Thyroid gland (tissue), 4 donors: ENCODE results near the gene RBMS1.

ENCODE experiments used
- POLR2A ChIP-seq, 2 donors: fragments of 450-650 bp; IDR thresholded peaks; one replicate each; pipeline ENCODE4 v1.6.1; 2017; ENCODE audit warnings: antibody characterized with exemption in 2 of 2, mild to moderate bottlenecking in 2 of 2, moderate library complexity in 1 of 2
- TF ChIP-seq, protein P1 (sequence below), 6 experiments: fragments of 200-600 bp in 3 of 6; fragments of 450-650 bp in 3 of 6; sonication (generic) in 3 of 6; IDR thresholded peaks; one replicate each; pipeline ENCODE4 v1.5.1; 2016 to 2019; ENCODE audit warnings: antibody characterized with exemption in 6 of 6, mild to moderate bottlenecking in 2 of 6, inconsistent platforms in 1 of 6, moderate library complexity in 1 of 6

GRCh38 chr2:160494201-160494644 lies 616 bp upstream of the RBMS1 start:
- TF ChIP-seq, protein P1, sequence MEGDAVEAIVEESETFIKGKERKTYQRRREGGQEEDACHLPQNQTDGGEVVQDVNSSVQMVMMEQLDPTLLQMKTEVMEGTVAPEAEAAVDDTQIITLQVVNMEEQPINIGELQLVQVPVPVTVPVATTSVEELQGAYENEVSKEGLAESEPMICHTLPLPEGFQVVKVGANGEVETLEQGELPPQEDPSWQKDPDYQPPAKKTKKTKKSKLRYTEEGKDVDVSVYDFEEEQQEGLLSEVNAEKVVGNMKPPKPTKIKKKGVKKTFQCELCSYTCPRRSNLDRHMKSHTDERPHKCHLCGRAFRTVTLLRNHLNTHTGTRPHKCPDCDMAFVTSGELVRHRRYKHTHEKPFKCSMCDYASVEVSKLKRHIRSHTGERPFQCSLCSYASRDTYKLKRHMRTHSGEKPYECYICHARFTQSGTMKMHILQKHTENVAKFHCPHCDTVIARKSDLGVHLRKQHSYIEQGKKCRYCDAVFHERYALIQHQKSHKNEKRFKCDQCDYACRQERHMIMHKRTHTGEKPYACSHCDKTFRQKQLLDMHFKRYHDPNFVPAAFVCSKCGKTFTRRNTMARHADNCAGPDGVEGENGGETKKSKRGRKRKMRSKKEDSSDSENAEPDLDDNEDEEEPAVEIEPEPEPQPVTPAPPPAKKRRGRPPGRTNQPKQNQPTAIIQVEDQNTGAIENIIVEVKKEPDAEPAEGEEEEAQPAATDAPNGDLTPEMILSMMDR (IDR thresholded peaks at IDR 0.05): no peak
- no peak for TF ChIP-seq POLR2A (IDR thresholded peaks at IDR 0.05)
